ENCODE measurements around the gene CHMP2B. TPM values are rescaled to one million over a fixed set of nuclear protein-coding genes. Genes with fewer than 3 reads are reported as not detected.

The CHMP2B gene
- total RNA-seq, 1 experiment from 2014 or later: 39.3 TPM

DNA sequence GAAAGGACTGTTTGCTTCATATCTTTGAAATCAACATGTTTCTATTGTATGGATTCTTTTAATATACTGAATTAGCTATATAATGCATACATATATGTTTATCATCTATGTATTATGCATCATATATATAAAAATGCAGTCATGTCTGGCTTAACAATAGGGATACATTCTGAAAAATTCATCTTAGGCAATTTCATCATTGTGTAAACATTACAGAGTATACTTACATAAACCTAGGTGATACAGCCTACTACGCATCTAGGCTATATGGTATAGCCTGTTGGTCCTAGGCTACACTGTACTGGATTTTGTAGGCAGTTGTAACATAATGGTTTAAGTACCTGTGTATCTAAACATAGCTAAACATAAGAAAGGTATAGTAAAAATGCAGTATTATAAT lies 21.7 kb downstream of the CHMP2B start:
- H3K27ac ChIP-seq (ENCODE audit: insufficient read length, low read depth, low read length): no peak overlapping the region
- H4K91ac ChIP-seq (ENCODE audit: insufficient read length, low read depth, low read length): no peak overlapping the region
- Mint-ChIP-seq H3K27ac (no peak overlapping the region), H3K36me3 (ENCODE audit: insufficient read depth in 1 of 3, low read depth in 3 of 3) (peaks cover 5 to 40% (median 28%) of the 10 kb centered on the region in 3 experiments; a peak in 6 of 7 replicates), H3K9me3 (no peaks in the 10 kb centered on the region), H3K4me1 (no peaks in the 10 kb centered on the region), H3K4me3 (no peak overlapping the region), H3K27me3 (ENCODE audit: low read depth) (no peaks in the 10 kb centered on the region)
- no peak overlapping the region for H2BK15ac ChIP-seq (ENCODE audit: low read depth, low read length)
- no peak overlapping the region for H3K56ac ChIP-seq (ENCODE audit: insufficient read length, low read depth, low read length)
- no peak overlapping the region for H3K4me2 ChIP-seq (ENCODE audit: insufficient read depth, insufficient read length, low read length)
- H3K79me2 ChIP-seq (ENCODE audit: insufficient read depth, low read length): no peaks in the 10 kb centered on the region
- no peak overlapping the region for H2BK12ac ChIP-seq (ENCODE audit: insufficient read length, low read depth, low read length)
- no peak for DNase-seq
- H3K23ac ChIP-seq (ENCODE audit: insufficient read length, low read depth, low read length): no peak overlapping the region
- no peak overlapping the region for H2AK5ac ChIP-seq (ENCODE audit: insufficient read length, low read length)
- H3K23me2 ChIP-seq (ENCODE audit: insufficient read length, low read depth, low read length, poor library complexity, severe bottlenecking): no peaks in the 10 kb centered on the region
- no CpG with 5 or more reads among the region's 1 CpG for WGBS (ENCODE audit: extremely low coverage, insufficient read length, low lambda C conversion rate)
- H3K9ac ChIP-seq (ENCODE audit: extremely low read depth, insufficient read length, low read length): no peak overlapping the region
- H3K14ac ChIP-seq (ENCODE audit: insufficient read depth, low read length): no peak overlapping the region
- H3K18ac ChIP-seq (ENCODE audit: insufficient read length, low read depth, low read length): no peak overlapping the region
- no peak overlapping the region for H2BK120ac ChIP-seq (ENCODE audit: low read depth, low read length, poor library complexity, severe bottlenecking)
- H3K4me1 ChIP-seq (ENCODE audit: insufficient read depth, low read length): no peaks in the 10 kb centered on the region
- no peak overlapping the region for H4K8ac ChIP-seq (replicated peaks; ENCODE audit: insufficient read length, low read depth, low read length)
- H2BK5ac ChIP-seq (ENCODE audit: insufficient read length, low read length): no peak overlapping the region
- no peak overlapping the region for H4K5ac ChIP-seq (ENCODE audit: insufficient read length, low read depth, low read length)
- no peak overlapping the region for H2AFZ ChIP-seq (ENCODE audit: low read length)
- H3K4ac ChIP-seq (ENCODE audit: low read depth, low read length): no peak overlapping the region
- no peaks in the 10 kb centered on the region for H3K27me3 ChIP-seq (ENCODE audit: insufficient read depth, low read length)
- H3K9me3 ChIP-seq (ENCODE audit: control insufficient read depth, low read depth, low read length): no peaks in the 10 kb centered on the region
- H3T11ph ChIP-seq (ENCODE audit: low read length): no peak overlapping the region
- H3K79me1 ChIP-seq (ENCODE audit: insufficient read depth, low read depth, low read length, poor library complexity, severe bottlenecking): no peaks in the 10 kb centered on the region
- TF ChIP-seq, protein P1, sequence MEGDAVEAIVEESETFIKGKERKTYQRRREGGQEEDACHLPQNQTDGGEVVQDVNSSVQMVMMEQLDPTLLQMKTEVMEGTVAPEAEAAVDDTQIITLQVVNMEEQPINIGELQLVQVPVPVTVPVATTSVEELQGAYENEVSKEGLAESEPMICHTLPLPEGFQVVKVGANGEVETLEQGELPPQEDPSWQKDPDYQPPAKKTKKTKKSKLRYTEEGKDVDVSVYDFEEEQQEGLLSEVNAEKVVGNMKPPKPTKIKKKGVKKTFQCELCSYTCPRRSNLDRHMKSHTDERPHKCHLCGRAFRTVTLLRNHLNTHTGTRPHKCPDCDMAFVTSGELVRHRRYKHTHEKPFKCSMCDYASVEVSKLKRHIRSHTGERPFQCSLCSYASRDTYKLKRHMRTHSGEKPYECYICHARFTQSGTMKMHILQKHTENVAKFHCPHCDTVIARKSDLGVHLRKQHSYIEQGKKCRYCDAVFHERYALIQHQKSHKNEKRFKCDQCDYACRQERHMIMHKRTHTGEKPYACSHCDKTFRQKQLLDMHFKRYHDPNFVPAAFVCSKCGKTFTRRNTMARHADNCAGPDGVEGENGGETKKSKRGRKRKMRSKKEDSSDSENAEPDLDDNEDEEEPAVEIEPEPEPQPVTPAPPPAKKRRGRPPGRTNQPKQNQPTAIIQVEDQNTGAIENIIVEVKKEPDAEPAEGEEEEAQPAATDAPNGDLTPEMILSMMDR (conservative IDR thresholded peaks at IDR 0.05): no peak
- H4K20me1 ChIP-seq (ENCODE audit: control insufficient read depth, insufficient read depth, insufficient read length): no peaks in the 10 kb centered on the region
- H2BK20ac ChIP-seq (ENCODE audit: low read depth, low read length, poor library complexity, severe bottlenecking): no peak overlapping the region
